ENCODE results near the gene ERC2. TPM values are rescaled to one million over a fixed set of nuclear protein-coding genes. Genes with fewer than 3 reads are reported as not detected.

Gene ERC2
- polyA plus RNA-seq, 2 of the 4 experiments (the other 2 are of a cell fraction) = 0.16 TPM; not detected in 1

DNA sequence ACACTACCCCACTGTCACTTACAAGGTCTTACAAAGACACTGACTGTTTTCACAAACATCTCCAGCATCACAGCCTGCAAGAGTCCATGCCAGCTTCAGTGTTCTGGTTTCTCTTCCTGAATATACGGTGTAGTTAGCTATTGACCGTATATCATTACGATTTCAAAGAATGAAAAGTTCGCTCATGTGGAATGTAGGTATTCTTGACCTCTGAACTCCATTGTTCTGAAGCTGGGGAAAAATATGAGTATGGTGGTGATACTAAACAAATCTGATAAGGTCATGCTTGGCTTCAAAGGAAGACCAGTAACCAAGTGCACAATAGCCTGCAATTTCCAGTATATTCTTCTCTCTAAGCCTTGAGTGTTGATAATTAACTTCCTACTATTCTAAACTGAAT lies 665.5 kb downstream of the ERC2 start:
- no peak overlapping the region for H3K4me2 ChIP-seq
- FAIRE-seq (no peak), DNase-seq (ENCODE audit: low read depth in 1 of 2, low spot score in 1 of 2) (no peak), ATAC-seq (no peak)
- H3K9me3 ChIP-seq = no peaks in the 10 kb centered on the region
- no peak for TF ChIP-seq NPAS2 (CRISPR knock-in tag; IDR thresholded peaks at IDR 0.05; ENCODE audit: borderline replicate concordance)
- TF ChIP-seq, protein P1, sequence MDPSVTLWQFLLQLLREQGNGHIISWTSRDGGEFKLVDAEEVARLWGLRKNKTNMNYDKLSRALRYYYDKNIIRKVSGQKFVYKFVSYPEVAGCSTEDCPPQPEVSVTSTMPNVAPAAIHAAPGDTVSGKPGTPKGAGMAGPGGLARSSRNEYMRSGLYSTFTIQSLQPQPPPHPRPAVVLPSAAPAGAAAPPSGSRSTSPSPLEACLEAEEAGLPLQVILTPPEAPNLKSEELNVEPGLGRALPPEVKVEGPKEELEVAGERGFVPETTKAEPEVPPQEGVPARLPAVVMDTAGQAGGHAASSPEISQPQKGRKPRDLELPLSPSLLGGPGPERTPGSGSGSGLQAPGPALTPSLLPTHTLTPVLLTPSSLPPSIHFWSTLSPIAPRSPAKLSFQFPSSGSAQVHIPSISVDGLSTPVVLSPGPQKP (IDR thresholded peaks at IDR 0.05; ENCODE audit: low read depth, low read length) = no peak
- no peak for TF ChIP-seq NR3C1 (IDR thresholded peaks at IDR 0.05)
- no peak for TF ChIP-seq POLR2A (IDR thresholded peaks at IDR 0.05; ENCODE audit: low read length)
- no peak for TF ChIP-seq MAZ (IDR thresholded peaks at IDR 0.05; ENCODE audit: borderline replicate concordance, low read depth, low read length)
- TF ChIP-seq JUNB (IDR thresholded peaks at IDR 0.05) = no peak
- TF ChIP-seq, protein P2, sequence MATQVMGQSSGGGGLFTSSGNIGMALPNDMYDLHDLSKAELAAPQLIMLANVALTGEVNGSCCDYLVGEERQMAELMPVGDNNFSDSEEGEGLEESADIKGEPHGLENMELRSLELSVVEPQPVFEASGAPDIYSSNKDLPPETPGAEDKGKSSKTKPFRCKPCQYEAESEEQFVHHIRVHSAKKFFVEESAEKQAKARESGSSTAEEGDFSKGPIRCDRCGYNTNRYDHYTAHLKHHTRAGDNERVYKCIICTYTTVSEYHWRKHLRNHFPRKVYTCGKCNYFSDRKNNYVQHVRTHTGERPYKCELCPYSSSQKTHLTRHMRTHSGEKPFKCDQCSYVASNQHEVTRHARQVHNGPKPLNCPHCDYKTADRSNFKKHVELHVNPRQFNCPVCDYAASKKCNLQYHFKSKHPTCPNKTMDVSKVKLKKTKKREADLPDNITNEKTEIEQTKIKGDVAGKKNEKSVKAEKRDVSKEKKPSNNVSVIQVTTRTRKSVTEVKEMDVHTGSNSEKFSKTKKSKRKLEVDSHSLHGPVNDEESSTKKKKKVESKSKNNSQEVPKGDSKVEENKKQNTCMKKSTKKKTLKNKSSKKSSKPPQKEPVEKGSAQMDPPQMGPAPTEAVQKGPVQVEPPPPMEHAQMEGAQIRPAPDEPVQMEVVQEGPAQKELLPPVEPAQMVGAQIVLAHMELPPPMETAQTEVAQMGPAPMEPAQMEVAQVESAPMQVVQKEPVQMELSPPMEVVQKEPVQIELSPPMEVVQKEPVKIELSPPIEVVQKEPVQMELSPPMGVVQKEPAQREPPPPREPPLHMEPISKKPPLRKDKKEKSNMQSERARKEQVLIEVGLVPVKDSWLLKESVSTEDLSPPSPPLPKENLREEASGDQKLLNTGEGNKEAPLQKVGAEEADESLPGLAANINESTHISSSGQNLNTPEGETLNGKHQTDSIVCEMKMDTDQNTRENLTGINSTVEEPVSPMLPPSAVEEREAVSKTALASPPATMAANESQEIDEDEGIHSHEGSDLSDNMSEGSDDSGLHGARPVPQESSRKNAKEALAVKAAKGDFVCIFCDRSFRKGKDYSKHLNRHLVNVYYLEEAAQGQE (IDR thresholded peaks at IDR 0.05) = no peak
- TF ChIP-seq TP53 (CRISPR knock-in tag; IDR thresholded peaks at IDR 0.05) = no peak
- TF ChIP-seq POLR2AphosphoS2 (conservative IDR thresholded peaks at IDR 0.05; ENCODE audit: low read length) = no peak
- TF ChIP-seq PHF8 (IDR thresholded peaks at IDR 0.05; ENCODE audit: borderline replicate concordance, low read depth) = no peak
- no peak for TF ChIP-seq HDAC2 (IDR thresholded peaks at IDR 0.05)
- POLR2A ChIA-PET = no interaction called here
- no peaks in the 10 kb centered on the region for H3K4me1 ChIP-seq
- no peak overlapping the region for H3K4me3 ChIP-seq
- WGBS (ENCODE audit: missing lambda C conversion rate) = 90% methylated on average over 4 of the region's 4 CpGs
- CTCF ChIA-PET = no interaction called here
- H3K27ac ChIP-seq = no peak overlapping the region

DNA sequence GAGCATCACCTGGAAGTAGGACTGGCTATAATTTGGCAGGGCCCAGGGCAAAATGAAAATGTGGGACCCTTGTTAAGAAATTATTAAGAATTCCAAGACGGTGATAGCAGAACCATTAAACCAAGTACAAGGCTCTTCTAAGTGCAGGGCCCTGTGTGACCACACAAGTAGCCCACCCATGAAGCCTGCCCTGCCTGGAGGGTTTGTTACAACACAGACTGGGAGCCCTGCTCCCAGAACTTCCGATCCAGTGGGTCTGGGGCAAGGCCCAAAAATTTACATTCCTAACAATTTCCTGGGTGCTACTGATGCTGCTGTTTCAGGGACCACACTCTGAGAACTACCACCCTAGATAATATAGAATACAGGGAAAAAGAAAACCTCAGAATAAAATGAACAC lies 666.6 kb downstream of the ERC2 start:
- Histone ChIP-seq H3K4me2 (no peak overlapping the region), H3K9me3 (no peaks in the 10 kb centered on the region), H3K4me1 (no peaks in the 10 kb centered on the region), H3K4me3 (no peak overlapping the region), H3K27ac (no peak overlapping the region)
- FAIRE-seq = no peak
- POLR2A ChIA-PET = no interaction called here
- CTCF ChIA-PET = no interaction called here
- no peak for ATAC-seq
- DNase-seq (ENCODE audit: low read depth in 1 of 2, low spot score in 1 of 2) = no peak
- TF ChIP-seq CBX8 (IDR thresholded peaks at IDR 0.05) (no peak), ZC3H11A (IDR thresholded peaks at IDR 0.05) (no peak), JUNB (IDR thresholded peaks at IDR 0.05) (no peak), HDAC2 (IDR thresholded peaks at IDR 0.05) (no peak)
- TF ChIP-seq, protein P3, sequence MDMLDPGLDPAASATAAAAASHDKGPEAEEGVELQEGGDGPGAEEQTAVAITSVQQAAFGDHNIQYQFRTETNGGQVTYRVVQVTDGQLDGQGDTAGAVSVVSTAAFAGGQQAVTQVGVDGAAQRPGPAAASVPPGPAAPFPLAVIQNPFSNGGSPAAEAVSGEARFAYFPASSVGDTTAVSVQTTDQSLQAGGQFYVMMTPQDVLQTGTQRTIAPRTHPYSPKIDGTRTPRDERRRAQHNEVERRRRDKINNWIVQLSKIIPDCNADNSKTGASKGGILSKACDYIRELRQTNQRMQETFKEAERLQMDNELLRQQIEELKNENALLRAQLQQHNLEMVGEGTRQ (IDR thresholded peaks at IDR 0.05) = no peak
- TF ChIP-seq, protein P4, sequence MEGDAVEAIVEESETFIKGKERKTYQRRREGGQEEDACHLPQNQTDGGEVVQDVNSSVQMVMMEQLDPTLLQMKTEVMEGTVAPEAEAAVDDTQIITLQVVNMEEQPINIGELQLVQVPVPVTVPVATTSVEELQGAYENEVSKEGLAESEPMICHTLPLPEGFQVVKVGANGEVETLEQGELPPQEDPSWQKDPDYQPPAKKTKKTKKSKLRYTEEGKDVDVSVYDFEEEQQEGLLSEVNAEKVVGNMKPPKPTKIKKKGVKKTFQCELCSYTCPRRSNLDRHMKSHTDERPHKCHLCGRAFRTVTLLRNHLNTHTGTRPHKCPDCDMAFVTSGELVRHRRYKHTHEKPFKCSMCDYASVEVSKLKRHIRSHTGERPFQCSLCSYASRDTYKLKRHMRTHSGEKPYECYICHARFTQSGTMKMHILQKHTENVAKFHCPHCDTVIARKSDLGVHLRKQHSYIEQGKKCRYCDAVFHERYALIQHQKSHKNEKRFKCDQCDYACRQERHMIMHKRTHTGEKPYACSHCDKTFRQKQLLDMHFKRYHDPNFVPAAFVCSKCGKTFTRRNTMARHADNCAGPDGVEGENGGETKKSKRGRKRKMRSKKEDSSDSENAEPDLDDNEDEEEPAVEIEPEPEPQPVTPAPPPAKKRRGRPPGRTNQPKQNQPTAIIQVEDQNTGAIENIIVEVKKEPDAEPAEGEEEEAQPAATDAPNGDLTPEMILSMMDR (IDR thresholded peaks at IDR 0.05) = no peak
- WGBS (ENCODE audit: missing lambda C conversion rate) = 0% methylated on average over 2 of the region's 2 CpGs

DNA sequence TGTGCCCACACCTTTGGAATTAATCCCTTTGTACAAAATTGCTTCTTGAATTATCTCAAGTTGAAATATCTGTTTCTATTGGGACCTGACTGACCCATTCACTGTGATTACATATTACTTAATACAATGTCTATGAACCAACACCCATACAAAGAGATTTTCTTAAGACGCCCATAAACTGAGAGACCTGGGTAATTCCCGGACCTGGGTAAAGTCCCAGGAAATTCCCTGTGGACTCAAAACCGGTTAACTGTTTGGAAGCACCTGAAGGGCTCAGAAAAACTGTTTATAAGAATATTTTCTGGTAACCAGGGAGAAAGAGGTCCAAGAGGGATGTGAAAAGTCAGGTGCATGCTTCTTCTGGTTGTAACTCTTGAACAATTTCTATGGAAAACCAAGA lies 667.2 kb downstream of the ERC2 start:
- no peak overlapping the region for H3K27ac ChIP-seq
- WGBS (ENCODE audit: missing lambda C conversion rate) = 11% methylated on average over 3 of the region's 3 CpGs
- no peak overlapping the region for H3K4me3 ChIP-seq
- H3K4me2 ChIP-seq = no peak overlapping the region
- ATAC-seq = no peak
- H3K4me1 ChIP-seq = no peaks in the 10 kb centered on the region
- CTCF ChIA-PET = no interaction called here
- POLR2A ChIA-PET = no interaction called here
- no peak for DNase-seq (ENCODE audit: low read depth in 1 of 2, low spot score in 1 of 2)
- no peak for FAIRE-seq
- H3K9me3 ChIP-seq = no peaks in the 10 kb centered on the region
- TF ChIP-seq ZFP36 (IDR thresholded peaks at IDR 0.05; ENCODE audit: borderline replicate concordance, partially characterized antibody) (no peak), KDM1A (IDR thresholded peaks at IDR 0.05; ENCODE audit: low read depth) (no peak)
